NCI-H510A (cell line): ENCODE data around the gene GRWD1.
"Not testable (repeated sequence)": the region's sequence is repeated elsewhere in the genome, so short reads cannot be mapped to it uniquely, and the experiment has no call there.

Experiments used
- DNase-seq: peaks from one replicate; lab custom pipeline; 2025; lab: John Stamatoyannopoulos, UW

GRWD1 gene

DNA sequence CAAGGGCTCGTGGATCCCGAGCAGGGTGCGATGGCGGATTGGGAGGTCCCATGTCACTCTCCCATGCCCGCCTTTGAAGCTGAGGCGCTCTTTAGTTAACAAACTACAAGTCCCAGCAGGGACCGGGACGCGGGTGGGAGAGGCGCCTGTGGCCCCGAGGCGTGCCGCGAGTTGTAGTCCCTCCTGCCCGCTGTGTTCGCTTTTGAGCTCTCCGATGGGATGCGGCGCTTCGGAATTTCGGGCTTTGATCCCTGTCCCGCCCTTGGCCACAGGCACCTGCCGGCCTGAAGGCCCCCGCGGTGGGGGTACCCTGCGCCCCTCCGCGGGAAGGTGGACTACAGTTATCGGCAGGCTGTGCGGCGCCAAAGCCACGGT lies 34.4 kb downstream of the GRWD1 start:
- no peak for DNase-seq

DNA sequence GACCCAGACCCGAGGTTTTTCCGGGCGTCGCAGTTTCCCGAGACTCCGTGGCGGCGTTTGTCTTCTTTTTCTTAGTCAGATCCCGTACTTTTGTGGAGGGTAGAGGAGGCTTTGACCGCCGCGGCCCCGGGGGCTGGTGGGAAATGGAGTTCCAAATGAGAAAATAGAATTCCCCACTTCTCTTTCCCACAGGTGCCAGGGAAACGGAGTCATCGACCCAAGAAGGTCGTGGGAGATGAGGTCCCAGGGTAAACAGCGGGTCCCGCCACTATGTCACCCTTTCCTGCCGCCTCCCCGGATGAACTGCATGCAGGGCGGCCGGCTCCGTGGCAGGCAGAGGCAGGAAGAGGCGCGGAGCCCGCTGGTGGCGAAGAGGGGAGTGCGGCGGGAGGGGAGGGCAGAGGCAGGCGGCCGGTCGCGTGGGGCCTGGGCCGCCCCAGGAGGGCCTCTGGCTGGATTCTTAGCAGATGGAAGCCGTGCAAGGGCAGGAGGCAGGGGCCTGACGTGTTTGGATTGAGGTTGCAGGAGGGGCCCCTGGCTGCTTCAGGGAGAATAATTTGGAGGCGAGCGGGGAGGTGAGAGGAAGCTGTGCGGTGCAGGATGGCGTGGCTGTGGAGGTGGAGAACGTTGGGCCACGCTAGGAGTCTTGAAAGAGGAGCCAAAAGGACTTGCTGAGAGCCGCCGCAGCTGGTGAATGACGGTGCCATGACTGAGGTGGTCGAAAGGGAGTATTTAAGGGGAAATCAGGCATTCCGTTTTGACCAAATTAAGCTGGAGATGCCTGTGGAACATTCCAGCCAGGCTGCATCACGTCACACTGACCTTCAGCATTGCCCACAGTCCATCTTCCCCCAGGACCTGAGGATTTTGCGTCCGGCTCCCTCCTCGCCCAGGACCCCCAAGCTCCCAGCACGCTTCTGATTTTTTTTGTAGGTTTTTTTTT lies 35.0 kb downstream of the GRWD1 start:
- DNase-seq: no peak

DNA sequence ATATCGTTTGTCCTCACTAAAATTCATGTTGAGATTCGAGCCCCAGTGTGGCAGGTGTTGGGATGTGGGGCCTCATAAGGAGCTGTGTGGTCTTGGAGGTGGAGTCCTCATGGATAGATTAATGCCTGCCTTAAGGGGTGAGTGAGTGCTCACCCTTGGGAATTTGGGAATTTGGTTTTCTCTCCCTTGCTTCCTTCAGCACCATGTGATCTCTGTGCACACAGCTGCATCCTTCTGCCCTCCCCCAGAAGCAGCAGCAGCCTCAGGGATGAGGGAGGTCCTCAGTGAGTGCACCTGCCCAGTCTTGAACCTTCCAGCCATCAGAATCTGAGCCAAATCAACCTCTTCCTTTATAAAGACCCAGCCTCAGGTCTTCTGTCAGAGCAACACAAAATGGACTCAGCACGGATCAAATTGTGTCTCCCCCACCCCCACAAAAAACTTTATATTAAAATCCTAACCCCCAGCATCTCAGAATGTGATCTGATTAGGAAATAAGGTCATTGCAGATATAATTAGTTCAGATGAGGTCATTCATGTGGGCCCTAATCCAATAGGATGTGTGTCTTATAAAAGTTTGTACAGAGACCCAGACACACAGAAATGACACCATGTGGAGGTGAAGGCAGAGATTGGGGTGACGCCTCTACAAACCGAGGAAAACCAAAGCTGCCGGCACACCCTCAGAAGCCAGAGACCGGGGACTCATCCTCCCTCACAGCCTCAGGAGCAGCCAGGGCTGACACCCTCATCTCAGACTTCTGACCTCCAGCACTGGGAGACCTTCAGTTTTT lies 36.3 kb downstream of the GRWD1 start:
- no peak for DNase-seq

DNA sequence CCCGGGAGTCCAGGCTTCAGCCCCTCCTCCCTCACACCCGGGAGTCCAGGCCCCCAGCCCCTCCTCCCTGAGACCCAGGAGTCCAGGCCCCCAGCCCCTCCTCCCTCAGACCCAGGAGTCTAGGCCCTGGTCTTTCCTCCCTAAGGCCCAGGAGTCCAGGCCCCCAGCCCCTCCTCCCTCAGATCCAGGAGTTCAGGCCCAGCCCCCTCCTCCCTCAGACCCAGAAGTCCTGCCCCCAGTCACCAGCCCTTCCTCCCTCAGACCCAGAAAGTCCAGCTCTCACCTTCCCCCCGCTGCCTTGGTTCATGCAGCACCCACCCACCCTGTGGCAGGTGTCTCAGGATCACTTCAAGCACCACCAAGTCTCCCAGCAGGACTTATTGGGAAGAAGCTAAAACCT lies 37.5 kb downstream of the GRWD1 start:
- no peak for DNase-seq

DNA sequence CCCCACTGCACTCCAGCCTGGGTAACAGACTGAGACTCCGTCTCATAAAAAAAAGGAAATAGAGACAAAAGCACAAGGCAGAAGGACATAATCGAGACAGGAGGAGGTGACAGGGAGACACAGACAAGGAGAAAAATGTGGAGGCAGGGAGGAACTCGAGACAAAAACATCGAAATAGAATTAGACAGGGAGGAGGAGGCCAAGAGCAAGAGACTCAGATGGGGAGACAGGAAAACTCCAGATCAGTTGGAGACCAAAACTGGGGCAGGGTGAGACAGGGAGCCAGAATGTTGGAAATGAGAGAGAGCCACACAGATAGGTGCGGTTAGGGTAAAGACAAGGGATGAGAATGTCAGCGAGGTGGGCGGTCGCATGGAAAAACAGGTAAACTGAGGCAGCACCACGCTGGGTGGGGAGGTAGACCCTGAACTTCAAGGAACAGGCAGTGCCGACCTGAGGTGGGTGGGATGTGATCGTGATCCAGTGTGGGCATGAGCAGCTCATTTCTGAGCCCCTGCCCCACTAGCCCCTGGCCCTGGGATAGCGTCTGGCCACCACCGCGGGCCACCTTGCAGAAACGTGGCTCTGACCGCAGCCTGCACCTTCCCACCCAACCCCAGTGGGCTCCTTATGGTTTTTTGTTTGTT lies 38.6 kb downstream of the GRWD1 start:
- no peak for DNase-seq

DNA sequence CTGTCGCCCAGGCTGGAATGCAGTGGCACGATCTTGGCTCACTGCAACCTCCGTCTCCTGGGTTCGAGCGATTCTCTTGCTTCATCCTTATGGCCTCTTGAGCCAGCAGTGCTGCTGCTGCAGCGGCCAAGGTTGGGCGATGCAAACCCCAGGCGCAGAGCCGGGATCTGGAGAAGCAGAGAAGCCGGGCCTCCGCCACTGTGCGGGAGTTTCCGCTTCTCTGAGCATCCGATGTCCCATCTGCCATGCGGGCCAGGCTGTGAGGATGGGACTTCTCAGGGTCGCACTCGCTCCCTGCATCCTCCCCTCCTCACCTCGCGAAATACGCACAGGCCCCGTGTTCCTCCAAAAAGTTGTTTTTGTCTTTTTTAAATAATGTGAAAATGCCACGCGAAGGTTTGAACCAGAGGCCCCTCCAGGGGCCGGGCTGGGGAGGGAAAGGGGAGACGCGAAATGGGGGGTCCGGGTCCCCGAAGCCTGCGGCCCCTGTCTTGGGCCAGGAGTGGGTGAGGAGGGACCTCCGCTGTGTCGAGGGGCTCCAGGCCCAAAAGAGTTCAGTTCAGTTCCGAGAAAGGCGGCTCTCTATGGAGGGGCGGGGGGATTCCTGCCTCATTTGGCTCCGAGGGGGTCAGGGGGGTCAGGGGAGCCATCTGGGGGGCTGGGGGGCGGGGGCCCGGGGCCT lies 39.3 kb downstream of the GRWD1 start:
- DNase-seq: no peak

DNA sequence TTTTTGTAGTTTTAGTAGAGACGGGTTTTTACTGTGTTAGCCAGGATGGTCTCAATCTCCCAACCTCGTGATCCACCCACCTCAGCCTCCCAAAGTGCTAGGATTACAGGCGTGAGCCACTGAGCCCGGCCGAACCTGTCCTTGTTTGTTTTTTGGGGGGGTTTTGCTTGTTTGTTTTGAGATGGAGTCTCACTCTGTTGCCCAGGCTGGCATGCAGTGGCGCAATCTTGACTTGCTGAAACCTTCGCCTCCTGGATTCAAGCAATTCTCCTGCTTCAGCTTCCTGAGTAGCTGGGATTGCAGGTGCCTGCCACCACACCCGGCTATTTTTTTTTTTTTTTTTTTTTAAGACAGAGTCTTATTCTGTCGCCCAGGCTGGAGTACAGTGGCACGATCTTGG lies 40.9 kb downstream of the GRWD1 start:
- DNase-seq: not testable (repeated sequence)

DNA sequence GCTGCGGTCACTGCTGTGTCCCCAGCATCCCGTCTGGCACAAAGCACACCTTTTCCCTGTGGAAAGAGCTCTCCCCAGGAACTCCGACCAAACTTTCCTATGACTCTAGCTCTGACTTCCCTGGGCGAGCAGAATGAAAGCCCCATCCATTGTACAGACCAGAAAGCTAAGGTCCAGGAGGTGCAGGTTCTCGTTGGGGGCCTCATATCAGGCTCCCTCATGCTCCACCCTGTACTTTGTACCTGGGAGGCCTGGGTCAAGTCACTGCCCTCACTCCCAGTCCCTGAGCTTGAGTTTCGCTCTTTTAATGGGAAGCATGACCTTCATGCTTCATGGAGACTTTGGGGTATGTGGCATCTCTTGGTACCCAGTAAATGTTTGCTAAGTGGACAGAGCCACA lies 41.8 kb downstream of the GRWD1 start:
- no peak for DNase-seq

DNA sequence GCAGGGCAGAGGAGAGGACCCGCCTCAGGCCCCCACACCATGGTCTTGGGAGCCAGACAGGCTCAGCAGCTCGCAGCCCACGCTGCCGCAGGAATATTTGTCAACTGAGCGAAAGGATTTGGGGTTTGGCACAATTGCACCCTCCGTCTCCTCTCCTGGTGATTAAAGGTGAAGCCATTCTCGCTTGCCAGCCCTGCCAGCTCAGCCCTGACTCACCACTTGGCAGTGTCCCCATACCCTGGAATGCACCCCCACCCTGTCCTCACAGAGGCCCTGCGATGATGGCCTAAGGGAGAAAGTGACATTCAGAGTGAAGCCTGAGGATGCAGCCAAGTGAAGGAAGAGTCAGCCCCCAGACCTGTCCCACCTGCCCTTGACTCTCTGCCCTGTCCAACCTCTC lies 42.2 kb downstream of the GRWD1 start:
- no peak for DNase-seq

DNA sequence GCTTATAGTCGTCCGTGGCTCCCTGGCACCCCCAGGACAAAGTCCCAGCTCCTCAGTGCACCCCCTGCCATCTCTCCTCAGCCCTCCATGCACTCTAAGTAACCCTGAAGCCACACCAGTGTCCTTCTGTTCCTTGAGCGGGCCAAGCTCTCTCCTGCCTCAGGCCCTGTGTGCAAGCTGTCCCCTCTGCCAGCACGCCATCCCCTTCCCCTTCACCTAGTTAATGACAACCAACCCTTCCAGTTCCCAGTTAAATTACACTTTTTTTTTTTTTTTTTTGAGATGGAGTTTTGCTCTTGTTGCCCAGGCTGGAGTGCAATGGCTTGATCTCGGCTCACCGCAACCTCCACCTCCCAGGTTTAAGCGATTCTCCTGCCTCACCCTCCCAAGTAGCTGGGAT lies 42.7 kb downstream of the GRWD1 start:
- DNase-seq: not testable (repeated sequence)

DNA sequence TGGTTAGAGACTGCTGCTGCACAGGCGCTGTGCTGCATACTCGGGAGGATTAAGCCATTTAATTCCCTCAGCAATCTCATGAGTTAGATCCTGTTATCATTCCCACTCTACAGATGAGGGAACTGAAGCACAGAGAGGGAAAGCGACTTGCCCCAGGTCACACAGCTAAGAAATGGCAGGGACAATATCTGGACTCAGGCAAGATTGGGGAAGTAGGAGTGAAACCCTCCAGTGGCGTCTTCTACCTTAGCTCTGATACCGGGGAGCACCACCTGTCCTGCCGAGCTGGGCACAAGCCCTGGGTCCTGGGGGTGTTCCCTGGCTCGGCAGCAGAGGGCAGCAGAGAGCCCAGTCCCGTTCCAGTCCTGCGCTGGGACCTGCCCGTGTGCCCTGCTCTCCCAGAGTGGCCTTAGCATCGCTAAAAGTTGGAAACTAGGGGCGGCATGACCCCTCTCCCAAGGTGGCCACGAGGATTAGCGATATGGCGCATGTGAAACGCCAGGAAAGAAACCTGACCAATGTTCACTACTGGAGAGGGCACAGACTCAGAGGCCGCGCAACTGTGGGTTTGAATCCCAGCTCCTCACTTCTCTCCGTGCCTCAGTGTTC lies 43.9 kb downstream of the GRWD1 start:
- DNase-seq: peak; percentile 35

DNA sequence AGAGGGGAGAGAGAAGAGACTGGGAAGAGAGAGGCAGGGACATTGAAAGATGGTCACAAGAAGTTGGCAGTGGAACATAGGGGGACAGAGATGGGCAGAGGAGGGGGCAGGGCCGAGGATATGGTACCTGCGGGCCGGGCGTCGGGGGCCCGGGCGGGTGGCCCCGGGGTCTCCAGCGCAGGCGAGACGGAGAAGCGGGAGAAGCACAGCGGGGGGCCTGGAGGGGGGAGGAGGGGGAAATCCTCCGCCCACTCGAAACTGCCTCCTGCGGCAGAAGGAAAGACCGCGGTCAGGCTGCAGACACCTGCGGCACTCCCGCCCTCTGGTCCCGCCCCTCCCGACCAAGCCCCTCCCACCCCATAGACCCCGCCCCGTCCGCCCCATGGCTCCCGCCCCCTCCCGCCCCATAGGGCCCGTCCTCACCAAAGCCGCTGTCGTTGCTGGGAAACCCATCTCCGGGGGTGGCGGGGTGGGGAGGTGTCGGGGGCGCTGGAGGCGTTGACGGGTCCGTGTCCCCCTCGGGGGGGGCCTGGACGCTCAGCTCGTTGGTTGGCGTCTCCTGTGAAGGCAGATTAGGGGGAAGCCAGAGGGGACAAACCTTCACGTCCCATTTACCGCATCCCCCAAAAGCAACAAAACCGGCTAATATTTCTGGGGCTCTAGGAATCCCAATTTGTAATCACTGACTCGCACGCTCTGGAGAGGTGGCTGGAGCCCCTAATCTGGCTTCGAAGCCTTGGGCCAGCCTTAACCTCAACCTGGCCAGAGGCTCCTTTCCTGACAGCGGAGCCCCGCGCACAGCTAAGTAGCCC lies 45.4 kb downstream of the GRWD1 start:
- peak; percentile 47 for DNase-seq

DNA sequence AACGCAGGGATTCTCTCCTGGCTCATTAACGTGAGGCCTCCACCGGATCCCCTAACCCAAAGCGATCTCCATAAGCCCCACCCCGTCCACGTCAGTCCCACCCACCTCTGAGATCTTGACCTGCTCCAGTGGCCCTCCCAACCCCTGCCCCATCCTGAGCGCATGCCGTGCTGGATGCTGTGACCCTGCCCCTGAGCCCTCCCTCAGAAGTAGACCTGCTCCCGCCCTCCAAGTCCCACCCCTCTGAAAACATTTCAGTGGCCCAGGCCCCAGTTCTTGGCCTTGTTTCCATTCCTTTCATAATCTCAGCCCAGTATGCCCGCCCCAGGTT lies 46.0 kb downstream of the GRWD1 start:
- no peak for DNase-seq

DNA sequence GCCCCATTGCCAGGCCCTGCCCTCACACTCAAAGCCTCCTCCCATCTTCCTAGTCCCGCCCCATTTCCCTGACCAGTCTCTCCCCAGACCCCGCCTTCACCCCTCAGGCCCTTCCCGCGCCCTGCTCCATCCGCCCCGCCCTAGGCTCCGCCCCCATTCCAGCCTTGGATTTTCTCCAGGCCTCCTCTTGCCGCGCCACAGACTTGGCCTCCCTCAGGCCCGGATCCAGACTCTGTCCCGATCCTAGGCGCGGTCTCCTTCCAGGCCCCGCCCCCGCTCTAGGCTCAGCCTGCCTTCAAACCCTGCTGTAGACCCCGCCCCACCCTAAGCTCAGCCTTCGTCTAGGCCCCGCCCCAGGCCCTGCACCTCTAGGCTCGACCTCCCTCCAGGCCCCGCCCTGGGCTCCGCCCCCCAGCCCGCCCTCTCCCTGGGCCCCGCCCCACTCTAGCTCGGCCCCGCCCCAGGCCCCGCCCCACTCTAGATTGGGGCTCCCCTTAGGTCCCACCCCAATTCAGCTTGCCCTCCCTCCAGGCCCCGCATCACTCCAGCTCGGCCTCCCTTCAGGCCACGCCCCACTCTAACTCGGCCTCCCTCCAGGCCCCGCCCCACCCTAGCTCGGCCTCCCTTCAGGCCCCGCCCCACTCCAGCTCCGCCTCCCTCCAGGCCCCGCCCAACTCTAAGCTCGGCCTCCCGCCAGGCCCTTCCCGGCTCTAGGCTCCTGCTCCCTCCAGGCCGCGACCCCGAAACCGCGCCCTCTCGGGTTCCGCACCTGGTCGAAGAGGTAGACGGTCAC lies 47.3 kb downstream of the GRWD1 start:
- DNase-seq: no peak

DNA sequence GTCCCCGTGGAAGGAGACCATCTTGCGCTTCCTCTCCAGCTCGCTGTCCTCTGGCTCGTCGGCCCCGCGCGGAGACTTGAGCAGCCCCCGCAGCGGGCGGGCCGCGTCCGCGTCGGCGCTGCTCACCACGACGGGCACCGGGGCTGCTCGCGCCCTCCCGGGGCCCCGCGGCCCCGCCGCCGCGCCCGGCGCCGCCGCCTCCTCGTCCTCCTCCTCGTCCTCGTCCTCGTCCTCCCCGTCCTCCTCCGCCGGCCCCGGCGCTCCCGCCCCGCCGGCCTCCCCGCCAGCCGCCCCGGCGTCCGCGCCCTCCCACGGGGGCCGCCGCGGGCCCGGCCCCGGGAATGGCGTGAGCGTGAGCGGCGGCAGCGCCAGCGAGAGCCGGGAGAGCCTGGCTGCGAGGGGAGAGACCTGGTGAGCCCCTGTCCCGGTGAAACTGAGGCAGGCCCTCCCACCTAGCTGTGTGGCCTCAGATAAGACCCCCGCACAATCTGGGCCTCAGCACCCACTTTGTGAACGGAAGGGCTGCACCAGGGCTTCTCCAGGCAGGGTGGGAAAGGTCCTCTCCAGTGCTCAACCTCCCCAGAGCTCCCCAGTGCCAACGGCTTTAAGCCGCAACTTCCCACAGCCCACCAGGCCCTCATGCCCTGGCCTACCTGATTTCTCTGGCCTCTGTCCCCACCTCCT lies 48.1 kb downstream of the GRWD1 start:
- DNase-seq: no peak

DNA sequence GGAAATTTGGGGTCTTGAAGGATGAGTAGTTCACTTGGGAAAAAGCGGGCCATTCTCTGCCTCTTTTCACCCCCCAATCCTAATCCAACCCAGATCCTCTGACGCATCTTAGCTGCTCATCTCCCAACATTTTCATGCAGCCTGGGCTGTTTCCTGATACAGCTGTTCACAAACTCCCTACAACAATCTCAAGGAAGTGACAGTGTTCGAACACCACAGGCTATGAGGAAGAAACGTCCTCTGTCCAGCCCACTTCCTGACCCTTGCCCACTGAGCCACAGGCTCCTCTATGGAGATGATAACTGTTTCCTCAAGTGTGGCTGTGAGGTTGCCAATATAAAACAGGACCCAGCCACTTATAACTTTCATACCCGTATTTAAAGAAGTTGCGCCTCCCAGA lies 49.6 kb downstream of the GRWD1 start:
- DNase-seq: no peak

DNA sequence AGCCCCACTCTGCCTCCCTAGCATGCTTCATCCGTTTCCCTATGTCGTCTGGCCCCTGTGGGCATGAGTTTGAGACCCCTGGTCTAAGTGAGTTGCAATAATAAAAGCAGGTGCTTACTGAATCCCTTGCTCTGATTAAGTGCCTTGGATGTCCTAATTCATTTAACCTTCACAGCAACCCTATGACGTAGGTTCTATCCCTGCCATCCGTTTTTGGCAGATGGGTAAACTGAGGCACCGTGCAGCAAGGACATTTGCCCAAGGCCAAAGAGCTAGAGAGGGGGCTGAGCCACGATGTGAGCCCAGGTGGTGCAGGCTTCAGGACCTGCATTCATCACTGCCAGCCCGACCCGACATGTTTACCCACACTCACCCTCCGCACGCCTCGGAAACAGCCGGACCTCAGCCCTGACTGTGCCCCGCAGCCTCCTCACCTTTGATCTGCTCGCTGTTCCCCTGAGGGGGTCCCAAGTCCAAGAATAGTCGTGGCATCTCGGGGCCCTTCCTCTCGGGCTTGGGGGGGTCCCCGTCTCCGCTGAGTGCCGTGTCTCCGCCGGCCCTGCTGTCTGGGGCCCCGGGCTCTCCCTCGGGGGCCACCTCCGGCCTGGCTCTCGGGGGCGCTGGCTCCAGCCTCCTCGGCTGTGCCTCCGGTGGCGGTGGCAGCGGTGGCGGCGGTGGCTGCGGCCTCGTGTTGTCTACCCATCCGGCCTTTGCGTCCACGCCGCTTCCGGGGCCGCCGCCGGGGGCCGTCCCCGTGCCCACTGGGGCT lies 51.4 kb downstream of the GRWD1 start:
- no peak for DNase-seq

DNA sequence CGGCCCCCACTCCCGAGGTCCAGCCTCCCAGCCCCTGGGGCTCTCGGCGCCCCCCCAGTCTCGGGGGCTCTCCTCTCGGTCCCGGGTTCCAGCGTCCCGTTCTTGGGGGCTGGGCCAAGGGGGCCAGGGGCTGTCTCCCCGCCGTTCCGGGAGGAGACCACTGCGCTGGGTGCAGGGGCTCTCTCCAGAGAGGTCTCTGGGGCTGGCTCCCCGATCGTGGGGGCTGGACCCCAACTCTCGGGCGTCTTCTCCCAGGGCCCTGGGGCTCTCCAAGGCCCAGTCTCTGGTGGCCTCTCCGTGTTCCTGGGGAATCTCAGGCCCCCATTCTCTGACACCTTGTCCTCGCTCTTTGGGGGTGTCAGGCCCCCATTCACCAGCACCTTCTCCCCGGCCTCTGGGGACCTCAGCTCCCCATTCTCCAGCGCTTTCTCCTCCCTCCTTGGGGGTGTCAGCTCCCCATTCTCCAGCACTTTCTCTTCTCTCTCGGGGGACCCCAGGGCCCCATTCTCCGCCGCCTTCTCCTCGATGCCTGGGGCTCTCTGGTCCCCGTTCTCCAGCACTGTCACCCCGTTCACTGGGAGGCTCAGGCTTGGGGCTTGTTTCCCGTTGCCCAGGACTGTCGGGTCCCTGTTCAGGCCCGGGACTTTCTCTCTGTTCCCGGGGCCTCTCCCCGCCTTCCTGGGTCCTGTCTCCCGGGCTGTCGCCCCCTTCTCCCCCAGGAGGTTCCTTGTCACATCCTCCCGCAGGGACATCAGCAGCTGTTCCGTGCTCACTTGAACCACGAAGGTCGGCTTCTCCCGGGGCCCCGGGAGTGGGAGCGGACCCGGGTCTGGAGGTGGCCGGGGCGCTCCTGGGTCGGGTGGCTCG lies 52.2 kb downstream of the GRWD1 start:
- DNase-seq: no peak
